GM18861 (cell line): ENCODE results near the gene FUNDC1.
A peak's percentile ranks its signal among the peaks of the same experiment; 100 is the strongest.
"Not testable (repeated sequence)": the region's sequence is repeated elsewhere in the genome, so short reads cannot be mapped to it uniquely, and the experiment has no call there.

ENCODE experiments used
- ATAC-seq: cut with Tn5 transposase; IDR thresholded peaks from one replicate; pipeline ENCODE4 v1.9.1; 2021; ENCODE audit not compliant: unreplicated experiment

FUNDC1 gene

GRCh38 chrX:44542567-44543325 is at the start of gene FUNDC1:
FUNDC1 (minus strand) TSS chrX:44542859; CDS start chrX:44542832, 27 bp downstream.
- ATAC-seq = peak; percentile 97

GRCh38 chrX:44585866-44586265 is 43.2 kb upstream of the FUNDC1 start:
- ATAC-seq = no peak

- no peak for ATAC-seq
Measured at GRCh38 chrX:44580466-44580865, 37.8 kb upstream of the FUNDC1 start.

GRCh38 chrX:44572340-44572938 is 29.8 kb upstream of the FUNDC1 start:
- ATAC-seq = no peak

GRCh38 chrX:44570522-44570921 is 27.9 kb upstream of the FUNDC1 start:
- no peak for ATAC-seq

GRCh38 chrX:44569122-44569521 is 26.5 kb upstream of the FUNDC1 start:
- ATAC-seq = no peak

- no peak for ATAC-seq
Measured at GRCh38 chrX:44568196-44568595, 25.5 kb upstream of the FUNDC1 start.

GRCh38 chrX:44561896-44562295 is 19.2 kb upstream of the FUNDC1 start:
- ATAC-seq = not testable (repeated sequence)

- no peak for ATAC-seq
Measured at GRCh38 chrX:44550563-44550962, 7.9 kb upstream of the FUNDC1 start.

GRCh38 chrX:44545454-44545853 is 2.8 kb upstream of the FUNDC1 start:
- not testable (repeated sequence) for ATAC-seq

- no peak for ATAC-seq
Measured at GRCh38 chrX:44544036-44544435, 1.4 kb upstream of the FUNDC1 start.

GRCh38 chrX:44536198-44536597 is 6.5 kb downstream of the FUNDC1 start:
- ATAC-seq = no peak

- no peak for ATAC-seq
Measured at GRCh38 chrX:44529310-44529709, 13.3 kb downstream of the FUNDC1 start.

GRCh38 chrX:44514272-44514671 is 28.4 kb downstream of the FUNDC1 start:
- no peak for ATAC-seq

GRCh38 chrX:44507292-44507691 is 35.4 kb downstream of the FUNDC1 start:
- no peak for ATAC-seq

GRCh38 chrX:44506678-44507077 is 36.0 kb downstream of the FUNDC1 start:
- no peak for ATAC-seq

GRCh38 chrX:44503560-44503959 is 39.1 kb downstream of the FUNDC1 start:
- ATAC-seq = no peak

GRCh38 chrX:44495091-44495490 is 47.6 kb downstream of the FUNDC1 start:
- ATAC-seq = no peak

GRCh38 chrX:44494357-44494756 is 48.3 kb downstream of the FUNDC1 start:
- no peak for ATAC-seq

- ATAC-seq = no peak
Measured at GRCh38 chrX:44489515-44489914, 53.1 kb downstream of the FUNDC1 start.

- ATAC-seq = no peak
Measured at GRCh38 chrX:44484607-44485146, 58.0 kb downstream of the FUNDC1 start.

GRCh38 chrX:44483965-44484606 is 58.6 kb downstream of the FUNDC1 start:
- ATAC-seq = no peak
